ENCODE measurements around the gene NLRP9. TPM values are rescaled to one million over a fixed set of nuclear protein-coding genes. Genes with fewer than 3 reads are reported as not detected.

The NLRP9 gene
- total RNA-seq, 1 experiment from 2014 or later, result not detected

DNA sequence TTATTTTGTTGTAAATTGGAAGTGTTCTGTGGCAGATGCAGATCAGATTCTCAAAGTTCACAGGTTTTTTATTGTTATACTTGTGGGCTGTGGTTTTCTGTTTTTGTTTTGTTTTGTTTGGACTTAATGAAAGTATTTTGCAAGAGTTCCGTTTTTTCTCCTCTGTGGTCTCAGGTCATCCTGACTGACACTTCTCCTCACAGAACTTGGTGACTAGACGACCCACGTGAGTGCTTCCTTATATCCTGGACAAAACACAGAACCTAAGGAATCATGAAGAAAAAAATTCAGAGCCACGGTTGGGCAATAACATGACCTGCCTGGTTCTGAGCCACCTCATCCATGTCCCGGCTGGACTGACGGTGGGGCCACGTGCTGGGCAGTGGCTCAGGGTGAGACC lies 28.3 kb upstream of the NLRP9 start:
- H3K27me3 ChIP-seq (ENCODE audit: insufficient read depth, low read length), result peaks cover 50% of the 10 kb centered on the region
- no peaks in the 10 kb centered on the region for H3K36me3 ChIP-seq (ENCODE audit: control insufficient read depth in 1 of 2, insufficient read depth in 2 of 2, low read length in 2 of 2)
- POLR2A ChIA-PET, result no interaction called here
- no peaks in the 10 kb centered on the region for H3K9me2 ChIP-seq (ENCODE audit: insufficient read depth)
- no peak overlapping the region for H3K27ac ChIP-seq (ENCODE audit: low read depth, low read length)
- DNase-seq (ENCODE audit: low read depth, low spot score) (no peak), ATAC-seq (no peak)
- H3K4me1 ChIP-seq (ENCODE audit: control insufficient read depth in 1 of 2, insufficient read depth in 2 of 2, low read length in 2 of 2), result no peaks in the 10 kb centered on the region
- CTCF ChIA-PET, result no interaction called here
- intact Hi-C loops (cut with micrococcal nuclease), result no loop called here
- BruUV-seq (replicated peaks), result no TSS peak
- TF ChIP-seq, protein P1, sequence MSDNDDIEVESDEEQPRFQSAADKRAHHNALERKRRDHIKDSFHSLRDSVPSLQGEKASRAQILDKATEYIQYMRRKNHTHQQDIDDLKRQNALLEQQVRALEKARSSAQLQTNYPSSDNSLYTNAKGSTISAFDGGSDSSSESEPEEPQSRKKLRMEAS (IDR thresholded peaks at IDR 0.05), result no peak
- TF ChIP-seq SP1 (IDR thresholded peaks at IDR 0.05; ENCODE audit: low read depth) (no peak), POLR2AphosphoS5 (IDR thresholded peaks at IDR 0.05; ENCODE audit: low read depth, low read length) (no peak), EZH2 (IDR thresholded peaks at IDR 0.05) (no peak), SIN3A (IDR thresholded peaks at IDR 0.05; ENCODE audit: low read depth) (no peak), CBX3 (IDR thresholded peaks at IDR 0.05; ENCODE audit: low read depth) (no peak), POLR2A (IDR thresholded peaks at IDR 0.05; ENCODE audit: borderline replicate concordance, extremely low read depth, insufficient read depth, insufficient read length) (no peak), RAD21 (IDR thresholded peaks at IDR 0.05; ENCODE audit: low read depth) (no peak), EGR1 (IDR thresholded peaks at IDR 0.05; ENCODE audit: low read depth) (no peak), ZFX (IDR thresholded peaks at IDR 0.05) (no peak), ELF1 (IDR thresholded peaks at IDR 0.05; ENCODE audit: borderline replicate concordance, low read depth) (no peak), EZH2phosphoT487 (IDR thresholded peaks at IDR 0.05; ENCODE audit: borderline replicate concordance) (no peak), FOSL1 (IDR thresholded peaks at IDR 0.05; ENCODE audit: low read depth) (no peak), JUND (IDR thresholded peaks at IDR 0.05) (no peak), YY1 (IDR thresholded peaks at IDR 0.05; ENCODE audit: extremely low read depth, insufficient replicate concordance, low read depth, low read length) (no peak), CEBPB (IDR thresholded peaks at IDR 0.05; ENCODE audit: low read depth) (no peak)
- TF ChIP-seq, protein P2, sequence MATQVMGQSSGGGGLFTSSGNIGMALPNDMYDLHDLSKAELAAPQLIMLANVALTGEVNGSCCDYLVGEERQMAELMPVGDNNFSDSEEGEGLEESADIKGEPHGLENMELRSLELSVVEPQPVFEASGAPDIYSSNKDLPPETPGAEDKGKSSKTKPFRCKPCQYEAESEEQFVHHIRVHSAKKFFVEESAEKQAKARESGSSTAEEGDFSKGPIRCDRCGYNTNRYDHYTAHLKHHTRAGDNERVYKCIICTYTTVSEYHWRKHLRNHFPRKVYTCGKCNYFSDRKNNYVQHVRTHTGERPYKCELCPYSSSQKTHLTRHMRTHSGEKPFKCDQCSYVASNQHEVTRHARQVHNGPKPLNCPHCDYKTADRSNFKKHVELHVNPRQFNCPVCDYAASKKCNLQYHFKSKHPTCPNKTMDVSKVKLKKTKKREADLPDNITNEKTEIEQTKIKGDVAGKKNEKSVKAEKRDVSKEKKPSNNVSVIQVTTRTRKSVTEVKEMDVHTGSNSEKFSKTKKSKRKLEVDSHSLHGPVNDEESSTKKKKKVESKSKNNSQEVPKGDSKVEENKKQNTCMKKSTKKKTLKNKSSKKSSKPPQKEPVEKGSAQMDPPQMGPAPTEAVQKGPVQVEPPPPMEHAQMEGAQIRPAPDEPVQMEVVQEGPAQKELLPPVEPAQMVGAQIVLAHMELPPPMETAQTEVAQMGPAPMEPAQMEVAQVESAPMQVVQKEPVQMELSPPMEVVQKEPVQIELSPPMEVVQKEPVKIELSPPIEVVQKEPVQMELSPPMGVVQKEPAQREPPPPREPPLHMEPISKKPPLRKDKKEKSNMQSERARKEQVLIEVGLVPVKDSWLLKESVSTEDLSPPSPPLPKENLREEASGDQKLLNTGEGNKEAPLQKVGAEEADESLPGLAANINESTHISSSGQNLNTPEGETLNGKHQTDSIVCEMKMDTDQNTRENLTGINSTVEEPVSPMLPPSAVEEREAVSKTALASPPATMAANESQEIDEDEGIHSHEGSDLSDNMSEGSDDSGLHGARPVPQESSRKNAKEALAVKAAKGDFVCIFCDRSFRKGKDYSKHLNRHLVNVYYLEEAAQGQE (IDR thresholded peaks at IDR 0.05; ENCODE audit: low read depth), result no peak
- TF ChIP-seq, protein P3, sequence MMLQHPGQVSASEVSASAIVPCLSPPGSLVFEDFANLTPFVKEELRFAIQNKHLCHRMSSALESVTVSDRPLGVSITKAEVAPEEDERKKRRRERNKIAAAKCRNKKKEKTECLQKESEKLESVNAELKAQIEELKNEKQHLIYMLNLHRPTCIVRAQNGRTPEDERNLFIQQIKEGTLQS (IDR thresholded peaks at IDR 0.05), result no peak
- TF ChIP-seq, protein P4, sequence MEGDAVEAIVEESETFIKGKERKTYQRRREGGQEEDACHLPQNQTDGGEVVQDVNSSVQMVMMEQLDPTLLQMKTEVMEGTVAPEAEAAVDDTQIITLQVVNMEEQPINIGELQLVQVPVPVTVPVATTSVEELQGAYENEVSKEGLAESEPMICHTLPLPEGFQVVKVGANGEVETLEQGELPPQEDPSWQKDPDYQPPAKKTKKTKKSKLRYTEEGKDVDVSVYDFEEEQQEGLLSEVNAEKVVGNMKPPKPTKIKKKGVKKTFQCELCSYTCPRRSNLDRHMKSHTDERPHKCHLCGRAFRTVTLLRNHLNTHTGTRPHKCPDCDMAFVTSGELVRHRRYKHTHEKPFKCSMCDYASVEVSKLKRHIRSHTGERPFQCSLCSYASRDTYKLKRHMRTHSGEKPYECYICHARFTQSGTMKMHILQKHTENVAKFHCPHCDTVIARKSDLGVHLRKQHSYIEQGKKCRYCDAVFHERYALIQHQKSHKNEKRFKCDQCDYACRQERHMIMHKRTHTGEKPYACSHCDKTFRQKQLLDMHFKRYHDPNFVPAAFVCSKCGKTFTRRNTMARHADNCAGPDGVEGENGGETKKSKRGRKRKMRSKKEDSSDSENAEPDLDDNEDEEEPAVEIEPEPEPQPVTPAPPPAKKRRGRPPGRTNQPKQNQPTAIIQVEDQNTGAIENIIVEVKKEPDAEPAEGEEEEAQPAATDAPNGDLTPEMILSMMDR (IDR thresholded peaks at IDR 0.05 in 2 of 3, conservative IDR thresholded peaks at IDR 0.05 in 1 of 3; ENCODE audit: borderline replicate concordance in 1 of 3, insufficient read depth in 1 of 3, low read depth in 2 of 3, low read length in 2 of 3), result no peak
- TF ChIP-seq, protein P5, sequence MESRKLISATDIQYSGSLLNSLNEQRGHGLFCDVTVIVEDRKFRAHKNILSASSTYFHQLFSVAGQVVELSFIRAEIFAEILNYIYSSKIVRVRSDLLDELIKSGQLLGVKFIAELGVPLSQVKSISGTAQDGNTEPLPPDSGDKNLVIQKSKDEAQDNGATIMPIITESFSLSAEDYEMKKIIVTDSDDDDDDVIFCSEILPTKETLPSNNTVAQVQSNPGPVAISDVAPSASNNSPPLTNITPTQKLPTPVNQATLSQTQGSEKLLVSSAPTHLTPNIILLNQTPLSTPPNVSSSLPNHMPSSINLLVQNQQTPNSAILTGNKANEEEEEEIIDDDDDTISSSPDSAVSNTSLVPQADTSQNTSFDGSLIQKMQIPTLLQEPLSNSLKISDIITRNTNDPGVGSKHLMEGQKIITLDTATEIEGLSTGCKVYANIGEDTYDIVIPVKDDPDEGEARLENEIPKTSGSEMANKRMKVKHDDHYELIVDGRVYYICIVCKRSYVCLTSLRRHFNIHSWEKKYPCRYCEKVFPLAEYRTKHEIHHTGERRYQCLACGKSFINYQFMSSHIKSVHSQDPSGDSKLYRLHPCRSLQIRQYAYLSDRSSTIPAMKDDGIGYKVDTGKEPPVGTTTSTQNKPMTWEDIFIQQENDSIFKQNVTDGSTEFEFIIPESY (IDR thresholded peaks at IDR 0.05; ENCODE audit: extremely low read depth, insufficient replicate concordance, low read length), result no peak
- H3K9me3 ChIP-seq (ENCODE audit: control insufficient read depth in 1 of 2, insufficient read depth in 1 of 2, low read depth in 1 of 2, low read length in 2 of 2), result no peaks in the 10 kb centered on the region
- RAD21 ChIA-PET (ENCODE audit: low non-redundant PET in 1 of 2, low total read pairs in 2 of 2, uncharacterized antibody in 2 of 2, unreplicated experiment in 2 of 2), result no interaction called here
- H4K20me1 ChIP-seq (ENCODE audit: insufficient read depth), result no peaks in the 10 kb centered on the region
- no peak overlapping the region for H3K9ac ChIP-seq (ENCODE audit: low read length)
- H3K4me3 ChIP-seq (replicated peaks in 1 of 2; ENCODE audit: low read depth in 1 of 2, low read length in 2 of 2), result no peak overlapping the region
- H3K79me2 ChIP-seq (ENCODE audit: insufficient read depth, low read length), result no peaks in the 10 kb centered on the region
- no peak overlapping the region for H2AFZ ChIP-seq (ENCODE audit: low read depth, low read length, poor library complexity, severe bottlenecking)
- H3K4me2 ChIP-seq (ENCODE audit: low read length), result no peak overlapping the region
